Measurements from ENCODE around the gene HTRA1.

GRCh38 chr10:122475591-122476332 is 14.4 kb downstream of the HTRA1 start:
- no peak for TF ChIP-seq CTCF (conservative IDR thresholded peaks at IDR 0.05 in 1 of 2, IDR thresholded peaks at IDR 0.05 in 1 of 2; ENCODE audit: low read depth in 1 of 2, low read length in 2 of 2)
- no peak for TF ChIP-seq EZH2 (IDR thresholded peaks at IDR 0.05; ENCODE audit: low read length, missing control alignments)
